Spinal cord (tissue), 10 donors: ENCODE results near the gene ZNG1F. TPM values are rescaled to one million over a fixed set of nuclear protein-coding genes. Genes with fewer than 3 reads are reported as not detected.
"Not testable (repeated sequence)": the region's sequence is repeated elsewhere in the genome, so short reads cannot be mapped to it uniquely, and the experiment has no call there.

Source experiments
- DNase-seq, 6 donors: peaks; one replicate each; pipeline versions ENCODE4 v3.0.0 to v3.0.0-alpha.2; 2013 to 2015; ENCODE audit warnings: low spot score in 6 of 6, low read depth in 4 of 6
- H3K27ac ChIP-seq: one replicate; pipeline ENCODE4 v1.5.1; 2013; ENCODE audit warnings: low read depth, low read length, control low read depth
- H3K27me3 ChIP-seq: one replicate; pipeline ENCODE4 v1.6.1; 2013; ENCODE audit warnings: low read length; ENCODE audit not compliant: control insufficient read depth, insufficient read depth
- H3K36me3 ChIP-seq: one replicate; pipeline ENCODE4 v1.6.1; 2013; ENCODE audit warnings: low read length; ENCODE audit not compliant: control insufficient read depth, insufficient read depth
- H3K4me1 ChIP-seq: one replicate; pipeline ENCODE4 v1.6.1; 2013; ENCODE audit warnings: low read length; ENCODE audit not compliant: control insufficient read depth, insufficient read depth
- H3K4me3 ChIP-seq: one replicate; pipeline ENCODE4 v1.5.1; 2013; ENCODE audit warnings: low read depth, low read length, control low read depth
- H3K9me3 ChIP-seq: one replicate; pipeline ENCODE4 v1.6.1; 2013; ENCODE audit warnings: low read length; ENCODE audit not compliant: control insufficient read depth, insufficient read depth
- WGBS: methylation state at CpG from one replicate; pipeline ENCODE4 v1.1.5; 2013; ENCODE audit warnings: missing lambda C conversion rate; ENCODE audit not compliant: insufficient coverage; 5-methylcytosine and 5-hydroxymethylcytosine counted together
- long read RNA-seq, 4 donors: transcript quantifications; one replicate each; lab custom pipeline, GENCODE V29; 2026
- polyA plus RNA-seq, 2 donors: library from polyadenylated mRNA; unstranded; fragments of 120-200 nt; gene quantifications; one replicate each; pipeline ENCODE4 v1.2.1, GENCODE V29; 2013; ENCODE audit not compliant: insufficient read length in 2 of 2
- total RNA-seq, 2 donors: library from RNA; depleted of rRNA in 1 of 2; stranded (reverse); fragments of 120-200 nt in 1 of 2; fragments of >200 nt in 1 of 2; gene quantifications; one replicate each; pipeline versions ENCODE4 v1.2.3 to v1.2.4, GENCODE V29; 2013 to 2014
- donor health status: healthy.

ZNG1F gene
- total RNA-seq (10 to 100 TPM; 10.4 to 16.0 TPM), polyA plus RNA-seq (10 to 100 TPM; 20.9 to 23.3 TPM)
- long read RNA-seq, donor 1, partial matches to known transcripts: 34 of 35 reads
- long read RNA-seq, donor 1, other reads (novel, unspliced or antisense): 0 of 35 reads
- long read RNA-seq, donor 2, partial matches to known transcripts: 14 of 14 reads
- long read RNA-seq, donor 2, other reads (novel, unspliced or antisense): 0 of 14 reads
- long read RNA-seq, donor 3, partial matches to known transcripts: 8 of 8 reads
- long read RNA-seq, donor 3, other reads (novel, unspliced or antisense): 0 of 8 reads
- long read RNA-seq, donor 4, partial matches to known transcripts: 0 of 2 reads
- long read RNA-seq, donor 4, other reads (novel, unspliced or antisense): 0 of 2 reads

- not testable (repeated sequence) for H3K9me3 ChIP-seq, H3K27ac ChIP-seq, H3K27me3 ChIP-seq, DNase-seq, H3K36me3 ChIP-seq, H3K4me1 ChIP-seq, H3K4me3 ChIP-seq
- WGBS: no CpG with 5 or more reads among the region's 31 CpGs
Measured at GRCh38 chr9:41189217-41189616, at the start of gene ZNG1F. ZNG1F (minus strand) TSS chr9:41189317; CDS start chr9:41189258, 59 bp downstream.

- not testable (repeated sequence) for H3K36me3 ChIP-seq, H3K27me3 ChIP-seq, H3K4me1 ChIP-seq, H3K9me3 ChIP-seq, H3K4me3 ChIP-seq, H3K27ac ChIP-seq
- 65% methylated on average over 31 of the region's 51 CpGs for WGBS
- peak in 1 of 6 donors; percentile 14 for DNase-seq
Measured at GRCh38 chr9:41237110-41237749, 48.1 kb upstream of the ZNG1F start.

GRCh38 chr9:41236486-41237109 is 47.5 kb upstream of the ZNG1F start:
- H3K4me3 ChIP-seq, H3K9me3 ChIP-seq, DNase-seq, H3K36me3 ChIP-seq, H3K27me3 ChIP-seq, H3K27ac ChIP-seq, H3K4me1 ChIP-seq: not testable (repeated sequence)
- 68% methylated on average over 21 of the region's 23 CpGs for WGBS

- H3K27ac ChIP-seq, H3K4me1 ChIP-seq, H3K27me3 ChIP-seq, H3K4me3 ChIP-seq, H3K36me3 ChIP-seq, H3K9me3 ChIP-seq: not testable (repeated sequence)
- 79% methylated on average over 30 of the region's 55 CpGs for WGBS
- peak in 1 of 6 donors; percentile 1 for DNase-seq
Measured at GRCh38 chr9:41234811-41235805, 46.0 kb upstream of the ZNG1F start.

- not testable (repeated sequence) for H3K4me1 ChIP-seq, H3K27ac ChIP-seq, H3K27me3 ChIP-seq, H3K4me3 ChIP-seq, DNase-seq, H3K9me3 ChIP-seq, H3K36me3 ChIP-seq
- WGBS: no CpG with 5 or more reads among the region's 3 CpGs
Measured at GRCh38 chr9:41234221-41234620, 45.1 kb upstream of the ZNG1F start.

GRCh38 chr9:41232326-41232725 is 43.2 kb upstream of the ZNG1F start:
- not testable (repeated sequence) for H3K4me1 ChIP-seq, H3K36me3 ChIP-seq, H3K27me3 ChIP-seq, H3K4me3 ChIP-seq, H3K9me3 ChIP-seq, H3K27ac ChIP-seq
- DNase-seq: peak in 1 of 6 donors; percentile 2
- WGBS: 73% methylated on average over 10 of the region's 10 CpGs

GRCh38 chr9:41230418-41230817 is 41.3 kb upstream of the ZNG1F start:
- H3K4me3 ChIP-seq, H3K4me1 ChIP-seq, H3K27me3 ChIP-seq, H3K27ac ChIP-seq, H3K36me3 ChIP-seq, H3K9me3 ChIP-seq: not testable (repeated sequence)
- WGBS: 71% methylated on average over 2 of the region's 3 CpGs
- DNase-seq: peak in 2 of 6 donors; percentile 4 to 11

GRCh38 chr9:41229408-41230401 is 40.6 kb upstream of the ZNG1F start:
- Histone ChIP-seq H3K4me3 (no peak overlapping the region), H3K27ac (no peak overlapping the region), H3K27me3 (no peaks in the 10 kb centered on the region), H3K4me1 (no peaks in the 10 kb centered on the region), H3K36me3 (peaks cover 8% of the 10 kb centered on the region), H3K9me3 (peaks cover 2% of the 10 kb centered on the region)
- WGBS: 58% methylated on average over 7 of the region's 7 CpGs
- peak in 2 of 6 donors; percentile 5 to 30 for DNase-seq
